HEK293 (cell line): ENCODE data around the gene C1RL.
"Not testable (repeated sequence)": the region's sequence is repeated elsewhere in the genome, so short reads cannot be mapped to it uniquely, and the experiment has no call there.

Experiments used
- CTCF ChIA-PET: fragments of 350-600 bp; formaldehyde crosslinking; extraction: SDS; loops from one replicate; lab custom pipeline; 2021; ENCODE audit warnings: antibody characterized with exemption; lab: Yijun Ruan, JAX
- POLR2A ChIA-PET: fragments of 300-600 bp; formaldehyde crosslinking; extraction: SDS; loops from one replicate; lab custom pipeline; 2020; ENCODE audit warnings: antibody characterized with exemption, inconsistent platforms; lab: Yijun Ruan, JAX
- H3K27ac ChIP-seq: fragments of 200-500 bp; sonication (Bioruptor generic); 2 replicates; pipeline ENCODE4 v1.5.1; 2014; ENCODE audit warnings: low read depth, low read length, control low read depth, inconsistent platforms; ENCODE audit errors: extremely low read depth
- H3K36me3 ChIP-seq, 2 experiments: fragments of 200-500 bp in 1 of 2; sonication (Bioruptor generic) in 1 of 2; 1 replicate in 1 of 2; 2 replicates in 1 of 2; pipeline ENCODE4 v1.5.1; 2014 to 2017; ENCODE audit warnings: inconsistent platforms in 2 of 2, low read length in 2 of 2; ENCODE audit not compliant: control insufficient read depth in 2 of 2, insufficient read depth in 1 of 2
- H3K4me1 ChIP-seq: fragments of 200-500 bp; sonication (Bioruptor generic); 2 replicates; pipeline ENCODE4 v1.5.1; 2014; ENCODE audit warnings: mild to moderate bottlenecking, low read length, inconsistent platforms; ENCODE audit not compliant: control insufficient read depth, insufficient read depth
- H3K4me3 ChIP-seq: 2 replicates; pipeline ENCODE4 v1.5.1; 2011; ENCODE audit warnings: low read depth, mild to moderate bottlenecking, control low read depth, low read length, moderate library complexity
- H3K9me3 ChIP-seq: fragments of 200-500 bp; sonication (Bioruptor generic); 2 replicates; pipeline ENCODE4 v1.5.1; 2014; ENCODE audit warnings: low read depth, low read length, inconsistent platforms; ENCODE audit not compliant: control insufficient read depth, insufficient read depth
- HOXC10 ChIP-seq: sonication (generic); formaldehyde crosslinking; IDR thresholded peaks from 2 replicates; pipeline ENCODE4 v1.8.1; 2023; ENCODE audit warnings: mild to moderate bottlenecking, missing genetic modification reagents
- KLF16 ChIP-seq: fragments of 450-650 bp; formaldehyde crosslinking; IDR thresholded peaks from 2 replicates; pipeline ENCODE4 v1.5.1; 2017; ENCODE audit warnings: missing biosample characterization, missing genetic modification characterization
- KLF9 ChIP-seq: fragments of 450-650 bp; formaldehyde crosslinking; IDR thresholded peaks from 2 replicates; pipeline ENCODE4 v1.5.1; 2016; ENCODE audit warnings: missing biosample characterization, missing genetic modification characterization, low read depth
- MEIS1 ChIP-seq: sonication (generic); formaldehyde crosslinking; IDR thresholded peaks from 2 replicates; pipeline ENCODE4 v1.8.1; 2022; ENCODE audit warnings: missing genetic modification reagents, mild to moderate bottlenecking, borderline replicate concordance
- OSR2 ChIP-seq: fragments of 450-650 bp; formaldehyde crosslinking; IDR thresholded peaks from 2 replicates; pipeline ENCODE4 v1.5.1; 2016; ENCODE audit warnings: missing biosample characterization, missing genetic modification characterization
- SP3 ChIP-seq: fragments of 450-650 bp; formaldehyde crosslinking; IDR thresholded peaks from 2 replicates; pipeline ENCODE4 v1.5.1; 2016; ENCODE audit warnings: missing biosample characterization, missing genetic modification characterization
- TCF7L2 ChIP-seq: IDR thresholded peaks from 2 replicates; pipeline ENCODE4 v1.6.1; 2011; ENCODE audit warnings: low read depth, mild to moderate bottlenecking, inconsistent platforms, low read length, moderate library complexity, borderline replicate concordance
- TRIM28 ChIP-seq: IDR thresholded peaks from 2 replicates; pipeline ENCODE4 v1.6.1; 2011; ENCODE audit warnings: low read length, control low read depth, borderline replicate concordance
- YY2 ChIP-seq: fragments of 450-650 bp; formaldehyde crosslinking; IDR thresholded peaks from 2 replicates; pipeline ENCODE4 v1.5.1; 2016; ENCODE audit warnings: missing biosample characterization, missing genetic modification characterization
- ZFP69B ChIP-seq: fragments of 450-650 bp; formaldehyde crosslinking; IDR thresholded peaks from 2 replicates; pipeline ENCODE4 v1.5.1; 2016; ENCODE audit warnings: missing biosample characterization, missing genetic modification characterization
- ZNF16 ChIP-seq: fragments of 450-650 bp; formaldehyde crosslinking; IDR thresholded peaks from 2 replicates; pipeline ENCODE4 v1.5.1; 2016; ENCODE audit warnings: low read depth, missing biosample characterization, missing genetic modification characterization
- ZNF223 ChIP-seq: fragments of 450-650 bp; formaldehyde crosslinking; IDR thresholded peaks from 2 replicates; pipeline ENCODE4 v1.5.1; 2016; ENCODE audit warnings: missing biosample characterization, missing genetic modification characterization
- ZNF341 ChIP-seq: fragments of 450-650 bp; formaldehyde crosslinking; IDR thresholded peaks from 2 replicates; pipeline ENCODE4; 2016; ENCODE audit warnings: low read depth, missing biosample characterization, missing genetic modification characterization
- ZNF354C ChIP-seq: fragments of 450-650 bp; formaldehyde crosslinking; IDR thresholded peaks from 2 replicates; pipeline ENCODE4 v1.5.1; 2016; ENCODE audit warnings: missing biosample characterization, missing genetic modification characterization, low read depth, borderline replicate concordance
- ZNF626 ChIP-seq: fragments of 450-650 bp; sonication (Bioruptor Pico); formaldehyde crosslinking; IDR thresholded peaks from 2 replicates; pipeline ENCODE4 v1.5.1; 2018; ENCODE audit warnings: missing biosample characterization, missing genetic modification characterization, inconsistent platforms
- ZNF629 ChIP-seq: fragments of 450-650 bp; formaldehyde crosslinking; IDR thresholded peaks from 2 replicates; pipeline ENCODE4 v1.5.1; 2017; ENCODE audit warnings: missing biosample characterization, missing genetic modification characterization
- ZNF660 ChIP-seq: fragments of 450-650 bp; IDR thresholded peaks from 2 replicates; pipeline ENCODE4 v1.5.1; 2018; ENCODE audit warnings: missing biosample characterization, mild to moderate bottlenecking, missing genetic modification characterization
- ZSCAN30 ChIP-seq: fragments of 450-650 bp; IDR thresholded peaks from 2 replicates; pipeline ENCODE4 v1.5.1; 2018; ENCODE audit warnings: missing biosample characterization, mild to moderate bottlenecking, missing genetic modification characterization, moderate library complexity
- TF ChIP-seq, protein P1 (sequence below): fragments of 450-650 bp; formaldehyde crosslinking; IDR thresholded peaks from 2 replicates; pipeline ENCODE4 v1.5.1; 2016; ENCODE audit warnings: missing biosample characterization, missing genetic modification characterization
- TF ChIP-seq, protein P2 (sequence below): fragments of 450-650 bp; formaldehyde crosslinking; IDR thresholded peaks from 2 replicates; pipeline ENCODE4 v1.5.1; 2016; ENCODE audit warnings: missing biosample characterization, missing genetic modification characterization
- TF ChIP-seq, protein P3 (sequence below): fragments of 450-650 bp; formaldehyde crosslinking; IDR thresholded peaks from 2 replicates; pipeline ENCODE4 v1.5.1; 2016; ENCODE audit warnings: missing biosample characterization, missing genetic modification characterization, borderline replicate concordance
- TF ChIP-seq, protein P4 (sequence below): fragments of 450-650 bp; formaldehyde crosslinking; conservative IDR thresholded peaks from 2 replicates; pipeline ENCODE4 v1.5.1; 2016; ENCODE audit warnings: low read depth, missing biosample characterization, missing genetic modification characterization

Gene C1RL

DNA sequence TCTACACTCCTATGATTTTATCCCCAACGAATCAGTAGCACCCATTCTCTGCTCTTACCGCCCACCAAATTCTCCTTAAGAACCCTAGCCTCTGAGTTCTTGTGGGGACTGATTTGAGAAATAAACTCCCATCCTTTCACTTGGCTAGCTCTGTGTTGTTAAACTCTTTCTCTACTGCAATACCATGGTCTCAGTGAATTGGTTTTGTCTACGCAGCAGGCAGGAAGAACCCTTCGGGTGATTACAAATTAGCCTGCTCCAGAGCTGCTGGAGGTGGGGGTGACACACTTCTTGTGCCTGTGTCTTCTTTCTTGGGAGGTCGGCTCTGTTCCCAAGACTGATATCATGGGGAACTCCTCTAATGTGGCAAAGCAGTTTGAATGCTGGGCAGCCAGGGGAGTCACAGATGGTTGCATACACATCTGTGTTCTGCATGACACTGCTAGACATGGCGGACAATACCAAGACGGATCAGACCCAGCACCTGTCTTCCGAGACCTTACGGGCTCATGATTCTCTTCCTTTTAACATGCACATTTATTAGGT is 50.1 kb downstream of the C1RL start:
- Histone ChIP-seq H3K36me3 (no peaks in the 10 kb centered on the region), H3K4me3 (no peak overlapping the region), H3K27ac (no peak overlapping the region), H3K9me3 (no peaks in the 10 kb centered on the region), H3K4me1 (no peaks in the 10 kb centered on the region)
- CTCF ChIA-PET, result interaction anchor here (0.7 to 2.5 kb wide), 6 partner anchors 16 to 96 kb away, joined by 3 to 8 read pairs (median 4); partner anchors contain the start of gene C1RL
- TF ChIP-seq ZNF223 (no peak), KLF9 (tag by site-specific recombination) (no peak), ZNF629 (tag by site-specific recombination) (no peak), ZFP69B (tag by site-specific recombination) (no peak), ZNF626 (tag by site-specific recombination) (no peak), TCF7L2 (no peak), TRIM28 (no peak)
- TF ChIP-seq, protein P1, sequence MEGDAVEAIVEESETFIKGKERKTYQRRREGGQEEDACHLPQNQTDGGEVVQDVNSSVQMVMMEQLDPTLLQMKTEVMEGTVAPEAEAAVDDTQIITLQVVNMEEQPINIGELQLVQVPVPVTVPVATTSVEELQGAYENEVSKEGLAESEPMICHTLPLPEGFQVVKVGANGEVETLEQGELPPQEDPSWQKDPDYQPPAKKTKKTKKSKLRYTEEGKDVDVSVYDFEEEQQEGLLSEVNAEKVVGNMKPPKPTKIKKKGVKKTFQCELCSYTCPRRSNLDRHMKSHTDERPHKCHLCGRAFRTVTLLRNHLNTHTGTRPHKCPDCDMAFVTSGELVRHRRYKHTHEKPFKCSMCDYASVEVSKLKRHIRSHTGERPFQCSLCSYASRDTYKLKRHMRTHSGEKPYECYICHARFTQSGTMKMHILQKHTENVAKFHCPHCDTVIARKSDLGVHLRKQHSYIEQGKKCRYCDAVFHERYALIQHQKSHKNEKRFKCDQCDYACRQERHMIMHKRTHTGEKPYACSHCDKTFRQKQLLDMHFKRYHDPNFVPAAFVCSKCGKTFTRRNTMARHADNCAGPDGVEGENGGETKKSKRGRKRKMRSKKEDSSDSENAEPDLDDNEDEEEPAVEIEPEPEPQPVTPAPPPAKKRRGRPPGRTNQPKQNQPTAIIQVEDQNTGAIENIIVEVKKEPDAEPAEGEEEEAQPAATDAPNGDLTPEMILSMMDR (tag by site-specific recombination), result no peak
- TF ChIP-seq, all 188 proteins: peak for 0
- POLR2A ChIA-PET, result no interaction called here

DNA sequence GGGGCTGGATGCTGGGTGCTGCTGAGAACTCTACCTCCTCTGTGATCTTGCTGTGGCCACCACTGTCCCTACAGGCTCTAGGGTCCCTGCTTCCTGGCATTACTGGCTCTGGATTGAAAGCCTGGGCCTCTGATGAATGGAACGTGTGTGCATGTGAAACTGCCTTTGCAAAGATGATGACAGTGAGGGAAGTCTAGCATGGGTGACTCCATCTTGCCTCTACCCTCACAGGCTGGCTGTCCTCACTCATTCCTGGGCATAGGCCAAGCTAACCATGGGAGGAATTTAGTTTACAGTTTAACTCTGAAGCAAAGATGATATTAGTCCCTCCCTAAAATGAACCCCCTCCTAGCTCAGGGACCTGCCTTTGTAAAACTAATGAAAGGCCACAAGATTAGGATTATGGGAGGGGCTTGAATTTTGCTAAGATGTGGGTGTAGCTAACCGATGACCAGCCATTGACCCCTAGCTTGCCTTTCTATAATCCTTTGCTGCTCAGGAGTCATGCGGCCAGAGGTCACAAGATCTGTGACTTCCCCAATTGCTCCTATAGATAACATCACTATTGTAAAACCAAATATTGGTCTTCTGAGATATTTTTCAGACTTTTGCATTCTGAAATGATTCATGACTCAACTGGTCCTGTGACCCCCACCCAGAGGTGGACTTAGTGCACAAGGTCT is 50.7 kb downstream of the C1RL start:
- POLR2A ChIA-PET, result no interaction called here
- H3K4me3 ChIP-seq, result no peak overlapping the region
- no peaks in the 10 kb centered on the region for H3K4me1 ChIP-seq
- CTCF ChIA-PET, result interaction anchor here (0.9 to 2.5 kb wide), 6 partner anchors 16 to 134 kb away, joined by 3 to 8 read pairs (median 3); no protein-coding TSS in a partner anchor
- H3K27ac ChIP-seq, result no peak overlapping the region
- H3K36me3 ChIP-seq, result no peaks in the 10 kb centered on the region
- TF ChIP-seq, protein P2, sequence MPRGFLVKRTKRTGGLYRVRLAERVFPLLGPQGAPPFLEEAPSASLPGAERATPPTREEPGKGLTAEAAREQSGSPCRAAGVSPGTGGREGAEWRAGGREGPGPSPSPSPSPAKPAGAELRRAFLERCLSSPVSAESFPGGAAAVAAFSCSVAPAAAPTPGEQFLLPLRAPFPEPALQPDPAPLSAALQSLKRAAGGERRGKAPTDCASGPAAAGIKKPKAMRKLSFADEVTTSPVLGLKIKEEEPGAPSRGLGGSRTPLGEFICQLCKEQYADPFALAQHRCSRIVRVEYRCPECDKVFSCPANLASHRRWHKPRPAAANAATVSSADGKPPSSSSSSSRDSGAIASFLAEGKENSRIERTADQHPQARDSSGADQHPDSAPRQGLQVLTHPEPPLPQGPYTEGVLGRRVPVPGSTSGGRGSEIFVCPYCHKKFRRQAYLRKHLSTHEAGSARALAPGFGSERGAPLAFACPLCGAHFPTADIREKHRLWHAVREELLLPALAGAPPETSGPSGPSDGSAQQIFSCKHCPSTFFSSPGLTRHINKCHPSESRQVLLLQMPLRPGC (tag by site-specific recombination), result no peak
- TF ChIP-seq ZSCAN30 (tag by site-specific recombination) (no peak), ZNF16 (tag by site-specific recombination) (no peak), SP3 (tag by site-specific recombination) (no peak), HOXC10 (CRISPR knock-in tag) (no peak), MEIS1 (no peak), ZNF354C (tag by site-specific recombination) (no peak), YY2 (tag by site-specific recombination) (no peak), ZNF660 (tag by site-specific recombination) (no peak), KLF16 (no peak), OSR2 (tag by site-specific recombination) (no peak), ZNF341 (tag by site-specific recombination) (no peak)
- TF ChIP-seq, protein P3, sequence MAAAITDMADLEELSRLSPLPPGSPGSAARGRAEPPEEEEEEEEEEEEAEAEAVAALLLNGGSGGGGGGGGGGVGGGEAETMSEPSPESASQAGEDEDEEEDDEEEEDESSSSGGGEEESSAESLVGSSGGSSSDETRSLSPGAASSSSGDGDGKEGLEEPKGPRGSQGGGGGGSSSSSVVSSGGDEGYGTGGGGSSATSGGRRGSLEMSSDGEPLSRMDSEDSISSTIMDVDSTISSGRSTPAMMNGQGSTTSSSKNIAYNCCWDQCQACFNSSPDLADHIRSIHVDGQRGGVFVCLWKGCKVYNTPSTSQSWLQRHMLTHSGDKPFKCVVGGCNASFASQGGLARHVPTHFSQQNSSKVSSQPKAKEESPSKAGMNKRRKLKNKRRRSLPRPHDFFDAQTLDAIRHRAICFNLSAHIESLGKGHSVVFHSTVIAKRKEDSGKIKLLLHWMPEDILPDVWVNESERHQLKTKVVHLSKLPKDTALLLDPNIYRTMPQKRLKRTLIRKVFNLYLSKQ (tag by site-specific recombination), result no peak
- TF ChIP-seq, protein P4, sequence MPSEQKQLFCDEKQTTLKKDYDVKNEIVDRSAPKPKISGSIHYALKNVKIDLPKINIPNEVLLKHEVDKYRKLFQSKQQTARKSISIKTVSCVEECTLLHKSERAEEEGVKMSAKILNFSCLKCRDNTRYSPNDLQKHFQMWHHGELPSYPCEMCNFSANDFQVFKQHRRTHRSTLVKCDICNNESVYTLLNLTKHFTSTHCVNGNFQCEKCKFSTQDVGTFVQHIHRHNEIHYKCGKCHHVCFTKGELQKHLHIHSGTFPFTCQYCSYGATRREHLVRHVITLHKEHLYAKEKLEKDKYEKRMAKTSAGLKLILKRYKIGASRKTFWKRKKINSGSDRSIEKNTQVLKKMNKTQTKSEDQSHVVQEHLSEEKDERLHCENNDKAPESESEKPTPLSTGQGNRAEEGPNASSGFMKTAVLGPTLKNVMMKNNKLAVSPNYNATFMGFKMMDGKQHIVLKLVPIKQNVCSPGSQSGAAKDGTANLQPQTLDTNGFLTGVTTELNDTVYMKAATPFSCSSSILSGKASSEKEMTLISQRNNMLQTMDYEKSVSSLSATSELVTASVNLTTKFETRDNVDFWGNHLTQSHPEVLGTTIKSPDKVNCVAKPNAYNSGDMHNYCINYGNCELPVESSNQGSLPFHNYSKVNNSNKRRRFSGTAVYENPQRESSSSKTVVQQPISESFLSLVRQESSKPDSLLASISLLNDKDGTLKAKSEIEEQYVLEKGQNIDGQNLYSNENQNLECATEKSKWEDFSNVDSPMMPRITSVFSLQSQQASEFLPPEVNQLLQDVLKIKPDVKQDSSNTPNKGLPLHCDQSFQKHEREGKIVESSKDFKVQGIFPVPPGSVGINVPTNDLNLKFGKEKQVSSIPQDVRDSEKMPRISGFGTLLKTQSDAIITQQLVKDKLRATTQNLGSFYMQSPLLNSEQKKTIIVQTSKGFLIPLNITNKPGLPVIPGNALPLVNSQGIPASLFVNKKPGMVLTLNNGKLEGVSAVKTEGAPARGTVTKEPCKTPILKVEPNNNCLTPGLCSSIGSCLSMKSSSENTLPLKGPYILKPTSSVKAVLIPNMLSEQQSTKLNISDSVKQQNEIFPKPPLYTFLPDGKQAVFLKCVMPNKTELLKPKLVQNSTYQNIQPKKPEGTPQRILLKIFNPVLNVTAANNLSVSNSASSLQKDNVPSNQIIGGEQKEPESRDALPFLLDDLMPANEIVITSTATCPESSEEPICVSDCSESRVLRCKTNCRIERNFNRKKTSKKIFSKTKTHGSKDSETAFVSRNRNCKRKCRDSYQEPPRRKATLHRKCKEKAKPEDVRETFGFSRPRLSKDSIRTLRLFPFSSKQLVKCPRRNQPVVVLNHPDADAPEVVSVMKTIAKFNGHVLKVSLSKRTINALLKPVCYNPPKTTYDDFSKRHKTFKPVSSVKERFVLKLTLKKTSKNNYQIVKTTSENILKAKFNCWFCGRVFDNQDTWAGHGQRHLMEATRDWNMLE, result no peak
- H3K9me3 ChIP-seq, result no peaks in the 10 kb centered on the region

DNA sequence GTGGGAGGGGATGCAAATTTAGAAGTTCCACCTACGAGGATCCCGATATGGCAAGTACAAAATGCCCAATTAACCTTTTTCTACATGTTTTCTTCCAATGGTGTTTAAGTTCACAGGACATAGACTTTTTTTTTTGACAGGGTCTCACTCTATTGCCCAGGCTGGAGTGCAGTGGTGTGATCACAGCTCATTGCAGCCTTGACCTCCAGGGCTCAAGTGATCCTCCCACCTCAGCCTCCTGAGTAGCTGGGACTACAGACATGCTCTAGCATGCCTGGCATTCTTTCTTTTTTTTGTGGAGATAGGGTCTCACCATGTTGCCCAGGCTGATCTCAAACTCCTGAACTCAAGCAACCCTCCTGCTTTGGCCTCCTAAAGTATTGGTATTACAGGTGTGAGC is 53.3 kb downstream of the C1RL start:
- H3K4me1 ChIP-seq, H3K4me3 ChIP-seq, H3K9me3 ChIP-seq, H3K36me3 ChIP-seq, H3K27ac ChIP-seq, POLR2A ChIA-PET: not testable (repeated sequence)
- CTCF ChIA-PET, result interaction anchor here (1.1 kb wide), 1 partner anchor 35 kb away, joined by 3 read pairs; no protein-coding TSS in a partner anchor
